Thoracic aorta (tissue), 2 donors: ENCODE measurements around the gene CMPK1. TPM values are rescaled to one million over a fixed set of nuclear protein-coding genes. Genes with fewer than 3 reads are reported as not detected.

Experiments used
- ATAC-seq: fragments of 150-250 bp; one replicate; pipeline ENCODE4 v1.8.0; 2017; ENCODE audit warnings: low read depth; ENCODE audit not compliant: insufficient number of reproducible peaks, low FRiP score
- DNase-seq: peaks from one replicate; pipeline ENCODE4 v3.0.0-alpha.2; 2020; ENCODE audit warnings: low spot score
- H3K27ac ChIP-seq, 2 donors: fragments of 200-600 bp; sonication (generic); 1 replicate in 1 of 2; 2 replicates in 1 of 2; pipeline ENCODE4 v1.5.1; 2016; ENCODE audit warnings: mild to moderate bottlenecking in 2 of 2, moderate library complexity in 2 of 2
- H3K27me3 ChIP-seq: fragments of 200-600 bp; sonication (generic); replicated peaks from 2 replicates; pipeline ENCODE4 v1.6.0; 2016; ENCODE audit warnings: mild to moderate bottlenecking; ENCODE audit not compliant: insufficient read depth
- H3K36me3 ChIP-seq: fragments of 200-600 bp; sonication (generic); one replicate; pipeline ENCODE4 v1.5.1; 2016
- H3K4me1 ChIP-seq, 2 donors: fragments of 200-600 bp; sonication (generic); 1 replicate in 1 of 2; 2 replicates in 1 of 2; pipeline versions ENCODE4 v1.5.1 to v1.6.0; 2016; ENCODE audit warnings: low read depth in 2 of 2, mild to moderate bottlenecking in 1 of 2; ENCODE audit not compliant: control insufficient read depth in 1 of 2
- H3K4me3 ChIP-seq: fragments of 200-600 bp; sonication (generic); 2 replicates; pipeline ENCODE4 v1.5.1; 2016; ENCODE audit warnings: mild to moderate bottlenecking
- H3K9me3 ChIP-seq: fragments of 200-600 bp; sonication (generic); 2 replicates; pipeline ENCODE4 v1.5.1; 2016
- CTCF ChIP-seq: fragments of 200-600 bp; sonication (generic); IDR thresholded peaks from one replicate; pipeline ENCODE4 v1.5.1; 2019; ENCODE audit warnings: antibody characterized with exemption
- total RNA-seq, 2 donors: library from RNA; depleted of rRNA; stranded (reverse); fragments of >200 nt; gene quantifications; one replicate each; pipeline versions ENCODE4 v1.1.0 to v1.2.3, GENCODE V29; 2016

CMPK1 gene
- total RNA-seq, 2 donors from 2014 or later: 117 to 146 TPM

GRCh38 chr1:47390843-47391242, 57.3 kb downstream of the CMPK1 start:
- no peaks in the 10 kb centered on the region for H3K36me3 ChIP-seq
- no peak overlapping the region for H3K27ac ChIP-seq
- H3K4me3 ChIP-seq: no peak overlapping the region
- TF ChIP-seq CTCF: no peak
- DNase-seq (no peak), ATAC-seq (no peak)
- no peaks in the 10 kb centered on the region for H3K4me1 ChIP-seq
- no peaks in the 10 kb centered on the region for H3K9me3 ChIP-seq
- no peaks in the 10 kb centered on the region for H3K27me3 ChIP-seq

DNA sequence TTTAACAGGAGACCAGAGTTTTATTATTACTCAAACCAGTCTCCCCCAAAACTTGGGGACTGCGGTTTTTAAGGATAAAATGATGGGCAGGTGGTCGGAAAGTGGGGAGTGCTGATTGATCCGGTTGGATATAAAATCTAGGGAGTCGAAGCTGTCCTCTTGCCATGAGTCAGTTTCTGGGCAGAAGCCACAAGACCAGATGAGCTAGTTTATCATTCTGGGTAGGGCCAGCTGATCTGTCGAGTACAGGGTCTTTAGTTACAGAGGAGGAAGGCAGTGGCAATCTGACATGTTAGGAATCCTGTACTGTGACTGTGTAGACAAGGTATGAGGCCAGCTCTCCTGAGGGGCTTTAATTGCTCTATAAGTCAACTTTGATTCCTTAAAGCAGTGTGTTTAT, 59.6 kb downstream of the CMPK1 start:
- H3K36me3 ChIP-seq: no peaks in the 10 kb centered on the region
- DNase-seq (no peak), ATAC-seq (no peak)
- H3K27ac ChIP-seq: no peak overlapping the region
- TF ChIP-seq CTCF: no peak
- no peaks in the 10 kb centered on the region for H3K4me1 ChIP-seq
- no peaks in the 10 kb centered on the region for H3K27me3 ChIP-seq
- H3K9me3 ChIP-seq: no peaks in the 10 kb centered on the region
- no peak overlapping the region for H3K4me3 ChIP-seq

DNA sequence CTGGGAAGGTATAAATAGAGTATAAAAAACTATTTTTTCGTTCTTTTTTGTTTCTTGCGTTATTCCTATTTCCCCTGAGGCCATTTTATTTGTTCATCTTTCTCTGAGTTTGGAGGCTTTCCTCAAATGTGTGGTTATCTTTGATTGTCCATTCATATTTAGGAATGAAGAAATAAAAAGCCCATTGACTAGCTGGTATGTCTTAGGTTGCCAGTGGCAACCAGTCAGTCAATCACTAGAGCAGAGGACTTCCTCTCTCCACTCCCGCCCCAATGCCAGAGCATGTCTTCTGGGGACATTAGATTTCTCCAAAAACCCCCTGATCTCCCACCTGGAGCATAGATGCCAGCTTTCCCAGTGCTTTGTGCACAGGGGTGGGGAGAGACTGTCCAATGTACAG, 61.8 kb downstream of the CMPK1 start:
- no peak for DNase-seq
- H3K36me3 ChIP-seq: no peaks in the 10 kb centered on the region
- H3K27ac ChIP-seq: no peak overlapping the region
- no peak for ATAC-seq
- H3K4me3 ChIP-seq: no peak overlapping the region
- no peaks in the 10 kb centered on the region for H3K4me1 ChIP-seq
- no peaks in the 10 kb centered on the region for H3K27me3 ChIP-seq
- TF ChIP-seq CTCF: no peak
- H3K9me3 ChIP-seq: no peaks in the 10 kb centered on the region

DNA sequence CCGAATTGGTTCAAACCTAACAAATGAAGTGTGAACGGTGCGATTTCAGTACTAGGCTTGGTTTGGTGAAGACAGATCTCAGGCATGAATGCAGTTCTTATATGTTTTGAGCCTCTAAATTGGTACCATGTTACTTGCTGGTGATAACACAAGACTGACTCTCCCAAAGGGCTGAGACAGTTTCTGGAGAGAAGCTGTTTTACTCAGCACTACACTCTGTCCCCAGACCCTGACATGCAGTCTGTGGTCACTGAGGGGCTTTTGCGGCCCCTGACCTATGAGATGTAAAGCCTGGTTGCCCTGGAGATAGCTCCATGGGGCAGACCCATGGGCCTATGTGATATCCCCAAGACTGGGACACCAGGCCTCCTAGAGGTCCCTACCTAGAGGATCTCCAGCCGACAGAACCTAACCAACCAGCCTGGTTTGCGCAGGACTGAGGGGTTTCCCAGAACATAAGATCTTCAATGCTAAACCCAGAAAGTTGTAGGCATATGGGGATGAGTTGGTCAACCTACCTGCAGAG, 63.1 kb downstream of the CMPK1 start:
- H3K9me3 ChIP-seq: no peaks in the 10 kb centered on the region
- DNase-seq: no peak
- no peaks in the 10 kb centered on the region for H3K4me1 ChIP-seq
- TF ChIP-seq CTCF: no peak
- no peaks in the 10 kb centered on the region for H3K27me3 ChIP-seq
- no peak overlapping the region for H3K4me3 ChIP-seq
- no peak for ATAC-seq
- H3K27ac ChIP-seq: no peak overlapping the region
- no peaks in the 10 kb centered on the region for H3K36me3 ChIP-seq

GRCh38 chr1:47399138-47399845, 65.7 kb downstream of the CMPK1 start:
- no peak for ATAC-seq
- no peak for DNase-seq

More at GRCh38 chr1:47399138-47399845, 65.7 kb downstream of the CMPK1 start:
- no peak overlapping the region for H3K4me3 ChIP-seq
- no peaks in the 10 kb centered on the region for H3K36me3 ChIP-seq
- H3K27me3 ChIP-seq: no peaks in the 10 kb centered on the region
- no peak overlapping the region for H3K27ac ChIP-seq
- no peaks in the 10 kb centered on the region for H3K4me1 ChIP-seq
- H3K9me3 ChIP-seq: no peaks in the 10 kb centered on the region
- no peak for TF ChIP-seq CTCF
